CD14-positive monocyte (primary cell): ENCODE results near the gene PLA2G2F. TPM values are rescaled to one million over a fixed set of nuclear protein-coding genes. Genes with fewer than 3 reads are reported as not detected.

Source experiments
- DNase-seq, 3 donors: peaks; one replicate each; pipeline ENCODE4 v3.0.0-alpha.2; 2011 to 2022
- H2AFZ ChIP-seq: 2 replicates; pipeline ENCODE4 v1.6.0; 2012; ENCODE audit warnings: mild to moderate bottlenecking, low read depth, low read length, inconsistent platforms; ENCODE audit not compliant: insufficient read depth, poor library complexity, severe bottlenecking
- H3K27ac ChIP-seq, 2 donors: 1 replicate in 1 of 2; 2 replicates in 1 of 2; pipeline ENCODE4 v1.5.1; 2012 to 2013; ENCODE audit warnings: low read length in 2 of 2, control low read depth in 1 of 2, inconsistent platforms in 1 of 2, low read depth in 1 of 2, mild to moderate bottlenecking in 1 of 2
- H3K27me3 ChIP-seq, 2 donors: one replicate each; pipeline versions ENCODE4 v1.6.0 to v1.6.1; 2011 to 2013; ENCODE audit warnings: low read length in 2 of 2; ENCODE audit not compliant: control insufficient read depth in 2 of 2, insufficient read depth in 2 of 2
- H3K36me3 ChIP-seq, 2 donors: replicated peaks in 1 of 2; 1 replicate in 1 of 2; 2 replicates in 1 of 2; pipeline versions ENCODE4 v1.5.1 to v1.6.1; 2012 to 2013; ENCODE audit warnings: low read length in 2 of 2, control low read depth in 1 of 2, inconsistent platforms in 1 of 2, mild to moderate bottlenecking in 1 of 2; ENCODE audit not compliant: insufficient read depth in 2 of 2, control insufficient read depth in 1 of 2
- H3K4me1 ChIP-seq, 2 donors: 1 replicate in 1 of 2; 2 replicates in 1 of 2; pipeline versions ENCODE4 v1.5.1 to v1.6.1; 2012 to 2013; ENCODE audit warnings: low read length in 2 of 2, control low read depth in 1 of 2, inconsistent platforms in 1 of 2, mild to moderate bottlenecking in 1 of 2, moderate library complexity in 1 of 2; ENCODE audit not compliant: insufficient read depth in 2 of 2, control insufficient read depth in 1 of 2
- H3K4me2 ChIP-seq: replicated peaks from 2 replicates; pipeline ENCODE3; 2012; ENCODE audit warnings: low read length, moderate library complexity, mild to moderate bottlenecking; ENCODE audit not compliant: poor library complexity, severe bottlenecking; ENCODE audit errors: extremely low read depth
- H3K4me3 ChIP-seq, 3 experiments: fragments of 200-600 bp in 1 of 3; sonication (generic) in 1 of 3; replicated peaks in 1 of 3; 1 replicate in 2 of 3; 2 replicates in 1 of 3; pipeline ENCODE4 v1.5.1; 2011 to 2013; ENCODE audit warnings: low read length in 3 of 3, mild to moderate bottlenecking in 3 of 3, control low read depth in 2 of 3, low read depth in 2 of 3, inconsistent platforms in 1 of 3, moderate library complexity in 1 of 3
- H3K79me2 ChIP-seq: 2 replicates; pipeline ENCODE4 v1.6.0; 2012; ENCODE audit warnings: mild to moderate bottlenecking, control low read depth, inconsistent platforms, low read length, moderate library complexity; ENCODE audit not compliant: insufficient read depth
- H3K9ac ChIP-seq: 2 replicates; pipeline ENCODE4 v1.6.0; 2017; ENCODE audit warnings: low read length, mild to moderate bottlenecking; ENCODE audit not compliant: insufficient read depth, poor library complexity, severe bottlenecking
- H3K9me3 ChIP-seq, 2 donors: replicated peaks in 1 of 2; 1 replicate in 1 of 2; 2 replicates in 1 of 2; pipeline versions ENCODE4 v1.5.1 to v1.6.1; 2012 to 2013; ENCODE audit warnings: low read length in 2 of 2, control low read depth in 1 of 2; ENCODE audit not compliant: control insufficient read depth in 1 of 2, insufficient read depth in 1 of 2
- H4K20me1 ChIP-seq: 2 replicates; pipeline ENCODE4 v1.6.0; 2012; ENCODE audit warnings: mild to moderate bottlenecking, low read length, control low read depth, moderate library complexity; ENCODE audit not compliant: insufficient read depth
- H3K27ac Mint-ChIP-seq, 7 donors: one replicate each; pipeline ENCODE4 v1.8.0; 2020; ENCODE audit warnings: mild to moderate bottlenecking in 7 of 7, mixed read lengths in 7 of 7, moderate library complexity in 6 of 7, inconsistent platforms in 2 of 7
- H3K27me3 Mint-ChIP-seq, 3 donors: one replicate each; pipeline ENCODE4 v1.8.0; 2021 to 2022; ENCODE audit warnings: low read depth in 3 of 3, mild to moderate bottlenecking in 3 of 3, mixed read lengths in 3 of 3, moderate library complexity in 3 of 3, inconsistent platforms in 1 of 3
- H3K36me3 Mint-ChIP-seq, 2 donors: one replicate each; pipeline ENCODE4 v1.8.0; 2020; ENCODE audit warnings: mixed read lengths in 2 of 2, inconsistent platforms in 1 of 2, mild to moderate bottlenecking in 1 of 2
- H3K4me1 Mint-ChIP-seq: one replicate; pipeline ENCODE4 v1.8.0; 2020; ENCODE audit warnings: mild to moderate bottlenecking, mixed read lengths
- H3K4me3 Mint-ChIP-seq, 2 donors: one replicate each; pipeline ENCODE4 v1.8.0; 2020; ENCODE audit warnings: mild to moderate bottlenecking in 2 of 2, mixed read lengths in 2 of 2, moderate library complexity in 1 of 2
- H3K9me3 Mint-ChIP-seq, 7 donors: one replicate each; pipeline ENCODE4 v1.8.0; 2020 to 2022; ENCODE audit warnings: mixed read lengths in 7 of 7, mild to moderate bottlenecking in 6 of 7, moderate library complexity in 6 of 7, inconsistent platforms in 2 of 7
- CTCF ChIP-seq: fragments of 200-600 bp; IDR thresholded peaks from one replicate; pipeline ENCODE4 v1.8.0; 2022; ENCODE audit warnings: antibody characterized with exemption, mild to moderate bottlenecking
- WGBS: methylation state at CpG from one replicate; pipeline ENCODE4 v1.1.5; 2013; ENCODE audit warnings: missing lambda C conversion rate; ENCODE audit not compliant: insufficient coverage; 5-methylcytosine and 5-hydroxymethylcytosine counted together
- intact Hi-C, 2 donors: fragments of 100-400 bp; cut with micrococcal nuclease; formaldehyde crosslinking; loops; one replicate each; pipeline versions ENCODE4 v1.15.0 to v1.15.1; 2023
- polyA plus RNA-seq, 3 donors: library from polyadenylated mRNA; depleted of rRNA in 1 of 3; unstranded in 2 of 3; stranded (reverse) in 1 of 3; fragments of 300-500 nt in 2 of 3; fragments of >200 nt in 1 of 3; fragmentation: Illumina TruSeq in 2 of 3; gene quantifications; 1 replicate in 2 of 3; 2 replicates in 1 of 3; pipeline ENCODE4 v1.2.3, GENCODE V29; 2012 to 2021

Gene PLA2G2F
- polyA plus RNA-seq, 3 donors: not detected

GRCh38 chr1:20150326-20150705 lies 11.2 kb downstream of the PLA2G2F start:
- Histone ChIP-seq H3K4me1 (peaks cover 30 to 33% of the 10 kb centered on the region in 2 donors), H3K79me2 (no peaks in the 10 kb centered on the region), H3K36me3 (no peaks in the 10 kb centered on the region), H3K4me2 (no peak overlapping the region), H3K9ac (no peak overlapping the region), H3K9me3 (no peaks in the 10 kb centered on the region), H2AFZ (no peak overlapping the region), H3K27ac (no peak overlapping the region), H3K27me3 (peaks cover 0 to 5% of the 10 kb centered on the region in 2 donors), H3K4me3 (no peak overlapping the region), H4K20me1 (no peaks in the 10 kb centered on the region)
- Mint-ChIP-seq H3K9me3 (peaks cover 0 to 3% (median 2%) of the 10 kb centered on the region in 7 donors), H3K4me1 (peaks cover 28% of the 10 kb centered on the region), H3K27me3 (peaks cover 7 to 22% (median 8%) of the 10 kb centered on the region in 3 donors), H3K27ac (no peak overlapping the region), H3K36me3 (no peaks in the 10 kb centered on the region), H3K4me3 (no peak overlapping the region)
- DNase-seq: no peak
- 91% methylated on average over 6 of the region's 8 CpGs for WGBS
- TF ChIP-seq CTCF: no peak
- intact Hi-C loops: loop anchor here in 1 of 2 donors (5.0 kb wide), 2 partner anchors 48 to 233 kb away; no protein-coding TSS in a partner anchor

- Histone ChIP-seq H3K4me2 (no peak overlapping the region), H3K4me1 (peaks cover 30 to 33% of the 10 kb centered on the region in 2 donors), H3K9ac (no peak overlapping the region), H4K20me1 (no peaks in the 10 kb centered on the region), H3K4me3 (no peak overlapping the region), H3K9me3 (peaks cover under 1 to 1% of the 10 kb centered on the region in 2 donors), H3K79me2 (no peaks in the 10 kb centered on the region), H2AFZ (no peak overlapping the region), H3K27ac (no peak overlapping the region), H3K27me3 (peaks cover 0 to 5% of the 10 kb centered on the region in 2 donors), H3K36me3 (no peaks in the 10 kb centered on the region)
- DNase-seq: no peak
- intact Hi-C loops: loop anchor here in 1 of 2 donors (5.0 kb wide), 2 partner anchors 49 to 234 kb away; no protein-coding TSS in a partner anchor
- Mint-ChIP-seq H3K27ac (no peak overlapping the region), H3K27me3 (peaks cover 7 to 22% (median 8%) of the 10 kb centered on the region in 3 donors), H3K36me3 (no peaks in the 10 kb centered on the region), H3K4me3 (no peak overlapping the region), H3K9me3 (peaks cover 0 to 7% (median 3%) of the 10 kb centered on the region in 7 donors), H3K4me1 (peaks cover 28% of the 10 kb centered on the region)
- 89% methylated on average over 6 of the region's 6 CpGs for WGBS
- no peak for TF ChIP-seq CTCF
Measured at GRCh38 chr1:20150969-20151368, 11.8 kb downstream of the PLA2G2F start.
